ENCODE results near the gene TPRKB. TPM values are rescaled to one million over a fixed set of nuclear protein-coding genes. Genes with fewer than 3 reads are reported as not detected.
A peak's percentile ranks its signal among the peaks of the same experiment; 100 is the strongest.
"Not testable (repeated sequence)": the region's sequence is repeated elsewhere in the genome, so short reads cannot be mapped to it uniquely, and the experiment has no call there.

TPRKB gene
- total RNA-seq, 6 experiments from 2014 or later: 17.6 to 26.3 (median 22.8) TPM

DNA sequence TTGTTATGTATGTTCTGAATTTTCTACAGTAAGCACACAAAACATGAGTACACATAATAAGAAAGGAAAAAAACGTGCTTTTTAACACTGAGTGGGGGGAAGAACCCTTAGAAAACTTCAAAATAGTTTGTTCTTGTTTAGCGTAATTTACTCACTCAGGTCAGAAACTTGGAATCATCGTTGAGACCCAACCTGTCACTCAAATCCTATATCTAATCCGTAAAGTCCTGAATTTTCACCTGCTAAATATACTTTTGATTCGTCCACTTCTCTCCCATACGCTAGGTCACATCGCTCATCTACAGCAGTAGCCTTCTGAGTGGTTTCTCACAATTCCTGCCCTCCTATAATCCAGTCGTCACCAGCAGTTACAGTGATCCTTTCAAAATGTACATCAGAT lies 767 bp downstream of the TPRKB start:
- Mint-ChIP-seq H3K4me3 (peak overlapping the region; percentile 96), H3K9me3 (no peaks in the 10 kb centered on the region; the same call in 1 of the 2 replicates), H3K36me3 (ENCODE audit: low read depth) (peaks cover 24% of the 10 kb centered on the region), H3K27me3 (ENCODE audit: insufficient read depth) (peaks cover 4% of the 10 kb centered on the region; the same call in 1 of the 2 replicates), H3K27ac (peak overlapping the region; percentile 86), H3K4me1 (ENCODE audit: low read depth) (peaks cover 26% of the 10 kb centered on the region)
- DNase-seq: no peak
- TF ChIP-seq, protein P1, sequence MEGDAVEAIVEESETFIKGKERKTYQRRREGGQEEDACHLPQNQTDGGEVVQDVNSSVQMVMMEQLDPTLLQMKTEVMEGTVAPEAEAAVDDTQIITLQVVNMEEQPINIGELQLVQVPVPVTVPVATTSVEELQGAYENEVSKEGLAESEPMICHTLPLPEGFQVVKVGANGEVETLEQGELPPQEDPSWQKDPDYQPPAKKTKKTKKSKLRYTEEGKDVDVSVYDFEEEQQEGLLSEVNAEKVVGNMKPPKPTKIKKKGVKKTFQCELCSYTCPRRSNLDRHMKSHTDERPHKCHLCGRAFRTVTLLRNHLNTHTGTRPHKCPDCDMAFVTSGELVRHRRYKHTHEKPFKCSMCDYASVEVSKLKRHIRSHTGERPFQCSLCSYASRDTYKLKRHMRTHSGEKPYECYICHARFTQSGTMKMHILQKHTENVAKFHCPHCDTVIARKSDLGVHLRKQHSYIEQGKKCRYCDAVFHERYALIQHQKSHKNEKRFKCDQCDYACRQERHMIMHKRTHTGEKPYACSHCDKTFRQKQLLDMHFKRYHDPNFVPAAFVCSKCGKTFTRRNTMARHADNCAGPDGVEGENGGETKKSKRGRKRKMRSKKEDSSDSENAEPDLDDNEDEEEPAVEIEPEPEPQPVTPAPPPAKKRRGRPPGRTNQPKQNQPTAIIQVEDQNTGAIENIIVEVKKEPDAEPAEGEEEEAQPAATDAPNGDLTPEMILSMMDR (IDR thresholded peaks at IDR 0.05): no peak

DNA sequence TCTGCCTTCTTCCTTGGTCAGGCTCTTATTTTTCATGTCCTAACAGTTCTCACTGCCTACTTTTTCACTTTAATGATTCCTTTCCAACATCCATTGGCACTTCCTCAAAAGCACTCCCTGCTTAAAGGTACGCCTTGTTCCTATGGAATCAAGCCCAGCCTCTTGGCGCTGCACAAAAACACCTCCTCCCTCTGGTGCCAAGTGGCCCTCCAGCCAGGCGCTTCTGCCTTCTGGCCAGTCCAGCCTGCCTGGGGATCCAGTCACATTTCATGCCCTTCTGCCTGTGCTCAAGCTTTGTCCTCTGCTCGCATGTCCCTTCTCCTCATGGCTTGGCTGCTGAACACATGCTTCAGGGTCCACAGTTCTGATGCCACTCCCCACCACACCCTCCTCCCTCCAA lies 6.3 kb downstream of the TPRKB start:
- Mint-ChIP-seq H3K27me3 (ENCODE audit: insufficient read depth) (no peaks in the 10 kb centered on the region; the same call in 1 of the 2 replicates), H3K4me3 (no peak overlapping the region), H3K4me1 (ENCODE audit: low read depth) (peaks cover 4% of the 10 kb centered on the region; the same call in 1 of the 2 replicates), H3K9me3 (no peaks in the 10 kb centered on the region), H3K27ac (no peak overlapping the region), H3K36me3 (ENCODE audit: low read depth) (peaks cover 23% of the 10 kb centered on the region)
- no peak for DNase-seq
- TF ChIP-seq, protein P1 (IDR thresholded peaks at IDR 0.05): no peak

DNA sequence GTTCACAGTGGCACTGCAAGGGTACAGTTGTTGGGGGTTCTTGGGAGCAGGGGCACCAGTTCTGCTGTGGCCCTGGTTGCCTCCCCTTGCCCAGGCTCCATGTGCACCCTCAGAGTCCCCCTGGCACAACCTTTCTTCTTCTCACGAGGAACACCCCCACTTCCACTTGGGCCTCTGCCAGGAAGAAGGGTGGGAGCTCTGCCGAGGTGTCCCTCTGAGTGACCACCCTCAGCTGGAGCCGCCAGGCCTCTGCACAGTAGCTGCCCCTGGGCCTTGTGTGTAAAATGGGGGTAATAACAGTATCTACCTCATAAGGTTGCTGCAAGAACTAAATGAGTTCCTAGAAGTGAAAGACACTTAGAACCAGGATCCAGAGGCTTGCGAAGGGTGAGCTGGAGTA lies 8.4 kb downstream of the TPRKB start:
- peaks cover 23% of the 10 kb centered on the region for H3K36me3 Mint-ChIP-seq (ENCODE audit: low read depth)
- no peak overlapping the region for H3K4me3 Mint-ChIP-seq
- H3K9me3 Mint-ChIP-seq: peaks cover under 1% of the 10 kb centered on the region; the same call in 1 of the 2 replicates
- H3K4me1 Mint-ChIP-seq (ENCODE audit: low read depth): no peaks in the 10 kb centered on the region
- no peak for DNase-seq
- TF ChIP-seq, protein P1 (IDR thresholded peaks at IDR 0.05): no peak
- H3K27ac Mint-ChIP-seq: no peak overlapping the region
- H3K27me3 Mint-ChIP-seq (ENCODE audit: insufficient read depth): no peaks in the 10 kb centered on the region; the same call in 1 of the 2 replicates

DNA sequence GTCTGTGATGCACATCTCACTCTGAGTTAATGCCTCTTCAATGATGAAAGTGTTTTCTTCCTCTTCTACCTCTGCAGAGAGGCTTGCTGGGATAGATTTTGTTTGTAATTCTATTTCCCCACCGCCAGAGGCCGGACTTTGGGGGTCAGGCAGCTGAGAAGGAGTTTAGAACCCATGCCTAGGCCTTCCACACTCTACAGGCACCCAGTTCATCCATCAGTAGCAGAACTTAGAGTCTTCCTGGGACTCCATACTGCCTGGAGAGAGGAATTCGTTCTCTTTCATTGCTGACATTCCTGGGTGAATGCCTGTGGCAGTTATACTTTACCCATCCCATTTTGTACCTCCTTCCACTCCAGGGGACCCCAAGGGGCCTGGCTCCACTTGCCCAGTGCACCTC lies 9.1 kb downstream of the TPRKB start:
- H3K27ac Mint-ChIP-seq: no peak overlapping the region
- H3K9me3 Mint-ChIP-seq: peaks cover 6% of the 10 kb centered on the region
- H3K4me1 Mint-ChIP-seq (ENCODE audit: low read depth): no peaks in the 10 kb centered on the region
- H3K27me3 Mint-ChIP-seq (ENCODE audit: insufficient read depth): no peaks in the 10 kb centered on the region; the same call in 1 of the 2 replicates
- TF ChIP-seq, protein P1 (IDR thresholded peaks at IDR 0.05): no peak
- H3K36me3 Mint-ChIP-seq (ENCODE audit: low read depth): peaks cover 20% of the 10 kb centered on the region
- DNase-seq: no peak
- H3K4me3 Mint-ChIP-seq: no peak overlapping the region

DNA sequence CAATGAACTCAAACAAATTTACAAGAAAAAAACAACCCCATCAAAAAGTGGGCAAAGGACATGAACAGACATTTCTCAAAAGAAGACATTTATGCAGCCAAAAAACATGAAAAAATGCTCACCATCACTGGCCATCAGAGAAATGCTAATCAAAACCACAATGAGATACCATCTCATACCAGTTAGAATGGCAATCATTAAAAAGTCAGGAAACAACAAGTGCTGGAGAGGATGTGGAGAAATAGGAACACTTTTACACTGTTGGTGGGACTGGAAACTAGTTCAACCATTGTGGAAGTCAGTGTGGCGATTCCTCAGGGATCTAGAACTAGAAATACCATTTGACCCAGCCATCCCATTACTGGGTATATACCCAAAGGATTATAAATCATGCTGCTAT lies 10.5 kb downstream of the TPRKB start:
- Mint-ChIP-seq H3K9me3 (peaks cover 13% of the 10 kb centered on the region), H3K36me3 (ENCODE audit: low read depth) (peaks cover 27% of the 10 kb centered on the region)
- H3K27ac Mint-ChIP-seq; DNase-seq; H3K27me3 Mint-ChIP-seq (ENCODE audit: insufficient read depth); H3K4me1 Mint-ChIP-seq (ENCODE audit: low read depth); H3K4me3 Mint-ChIP-seq: not testable (repeated sequence)

DNA sequence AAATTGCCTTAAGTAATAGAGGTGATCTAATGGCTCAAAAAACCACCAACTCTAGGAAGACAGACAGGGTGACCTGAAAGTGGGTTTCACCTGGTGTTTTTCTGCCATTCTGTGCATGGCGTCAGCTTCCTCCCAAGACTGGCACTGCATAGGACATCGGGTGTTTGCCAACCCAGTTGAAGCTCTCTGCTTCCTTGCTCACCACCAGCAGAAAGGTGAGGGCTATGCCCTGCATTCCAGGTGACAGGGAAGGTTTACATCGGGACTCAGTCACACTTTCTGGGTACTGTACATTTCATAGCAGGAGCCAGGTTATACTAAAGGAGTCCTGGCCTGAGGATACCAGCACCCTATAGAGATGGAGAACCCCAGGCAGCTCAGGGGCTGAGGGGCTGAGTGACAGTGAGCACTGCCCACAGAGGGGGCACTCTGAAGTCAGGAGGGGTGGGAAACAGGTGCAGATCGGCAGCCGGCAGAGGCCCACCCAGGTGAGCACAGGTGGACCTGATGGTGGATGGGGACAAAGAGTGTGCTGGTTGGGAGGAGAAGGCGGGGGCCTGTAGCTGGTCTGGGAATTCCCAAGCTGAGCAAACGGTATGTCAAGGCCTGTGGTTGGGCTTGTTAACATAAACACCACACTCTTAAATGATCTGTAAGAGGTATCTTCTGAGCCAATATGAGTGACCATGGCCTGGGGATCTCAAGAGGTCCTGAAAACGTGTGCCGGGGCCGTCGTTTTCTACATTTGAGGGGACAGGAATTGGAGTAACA lies 18.1 kb downstream of the TPRKB start:
- peaks cover 8% of the 10 kb centered on the region for H3K27me3 Mint-ChIP-seq (ENCODE audit: insufficient read depth)
- no peaks in the 10 kb centered on the region for H3K4me1 Mint-ChIP-seq (ENCODE audit: low read depth)
- TF ChIP-seq, protein P1 (IDR thresholded peaks at IDR 0.05): no peak
- no peak for DNase-seq
- no peak overlapping the region for H3K4me3 Mint-ChIP-seq
- H3K9me3 Mint-ChIP-seq: peaks cover 28% of the 10 kb centered on the region
- no peak overlapping the region for H3K27ac Mint-ChIP-seq
- peaks cover 16% of the 10 kb centered on the region; the same call in 1 of the 2 replicates for H3K36me3 Mint-ChIP-seq (ENCODE audit: low read depth)

Data from HFFc6 (cell line).